Stimulated activated CD4-positive, alpha-beta T cell treated with anti-CD3 and anti-CD28 coated beads, Interleukin-12 subunit alpha, Interleukin-12 subunit beta, amount 100 ng/mL, for 4 hours (primary cell): Measurements from ENCODE around the gene IFITM1.
"Not testable (repeated sequence)": the region's sequence is repeated elsewhere in the genome, so short reads cannot be mapped to it uniquely, and the experiment has no call there.

Experiments used
- DNase-seq: peaks from one replicate; pipeline ENCODE4 v3.0.0-alpha.2; 2020

Gene IFITM1

GRCh38 chr11:311013-311748 lies 2.7 kb upstream of the IFITM1 start:
- not testable (repeated sequence) for DNase-seq

- no peak for DNase-seq
Measured at GRCh38 chr11:312092-312816, 1.6 kb upstream of the IFITM1 start.

- no peak for DNase-seq
Measured at GRCh38 chr11:313304-313786, 495 bp upstream of the IFITM1 start.

GRCh38 chr11:314554-314875 lies 675 bp downstream of the IFITM1 start:
- not testable (repeated sequence) for DNase-seq

GRCh38 chr11:315051-315481 lies 1.2 kb downstream of the IFITM1 start:
- DNase-seq, result no peak

- DNase-seq, result no peak
Measured at GRCh38 chr11:315516-315994, 1.7 kb downstream of the IFITM1 start.

GRCh38 chr11:316031-316701 lies 2.3 kb downstream of the IFITM1 start:
- DNase-seq, result no peak

- no peak for DNase-seq
Measured at GRCh38 chr11:316891-317301, 3.1 kb downstream of the IFITM1 start.

- not testable (repeated sequence) for DNase-seq
Measured at GRCh38 chr11:317668-318404, 4.0 kb downstream of the IFITM1 start.

- not testable (repeated sequence) for DNase-seq
Measured at GRCh38 chr11:318405-319120, 4.7 kb downstream of the IFITM1 start.

GRCh38 chr11:319121-319887 lies 5.5 kb downstream of the IFITM1 start:
- not testable (repeated sequence) for DNase-seq

- not testable (repeated sequence) for DNase-seq
Measured at GRCh38 chr11:319888-320273, 6.0 kb downstream of the IFITM1 start.

GRCh38 chr11:324156-324555 lies 10.3 kb downstream of the IFITM1 start:
- DNase-seq, result no peak

- DNase-seq, result not testable (repeated sequence)
Measured at GRCh38 chr11:324593-325517, 11.0 kb downstream of the IFITM1 start.

GRCh38 chr11:325796-326591 lies 12.2 kb downstream of the IFITM1 start:
- DNase-seq, result no peak

GRCh38 chr11:326592-326841 lies 12.7 kb downstream of the IFITM1 start:
- DNase-seq, result no peak

GRCh38 chr11:326842-327580 lies 13.2 kb downstream of the IFITM1 start:
- peak; percentile 48 for DNase-seq

GRCh38 chr11:327581-327923 lies 13.7 kb downstream of the IFITM1 start:
- DNase-seq, result no peak

GRCh38 chr11:328012-328411 lies 14.2 kb downstream of the IFITM1 start:
- no peak for DNase-seq
